HG03571 (cell line): ENCODE measurements around the gene SMAD3.

Source experiments
- ATAC-seq: cut with Tn5 transposase; IDR thresholded peaks from one replicate; pipeline ENCODE4 v1.9.1; 2021; ENCODE audit not compliant: unreplicated experiment

SMAD3 gene

GRCh38 chr15:67216859-67217258 lies 151.5 kb downstream of the SMAD3 start:
- no peak for ATAC-seq

- no peak for ATAC-seq
Observed at GRCh38 chr15:67218428-67218827, 153.0 kb downstream of the SMAD3 start.

GRCh38 chr15:67219288-67219687 lies 153.9 kb downstream of the SMAD3 start:
- ATAC-seq, result no peak

GRCh38 chr15:67224889-67225288 lies 159.5 kb downstream of the SMAD3 start:
- no peak for ATAC-seq

GRCh38 chr15:67225336-67225735 lies 159.9 kb downstream of the SMAD3 start:
- no peak for ATAC-seq

GRCh38 chr15:67227431-67227830 lies 162.0 kb downstream of the SMAD3 start:
- ATAC-seq, result no peak

- ATAC-seq, result no peak
Observed at GRCh38 chr15:67227846-67228245, 162.4 kb downstream of the SMAD3 start.

- ATAC-seq, result no peak
Observed at GRCh38 chr15:67228286-67228685, 162.9 kb downstream of the SMAD3 start.

GRCh38 chr15:67230504-67230903 lies 165.1 kb downstream of the SMAD3 start:
- ATAC-seq, result no peak

- no peak for ATAC-seq
Observed at GRCh38 chr15:67232591-67232990, 167.2 kb downstream of the SMAD3 start.

- no peak for ATAC-seq
Observed at GRCh38 chr15:67240235-67241131, 175.1 kb downstream of the SMAD3 start.

GRCh38 chr15:67241132-67241855 lies 175.9 kb downstream of the SMAD3 start:
- ATAC-seq, result peak; percentile 77

- ATAC-seq, result no peak
Observed at GRCh38 chr15:67242708-67243111, 177.3 kb downstream of the SMAD3 start.
